Astrocyte (in vitro differentiated cells and primary cell): ENCODE data around the gene XYLT1. TPM values are rescaled to one million over a fixed set of nuclear protein-coding genes. Genes with fewer than 3 reads are reported as not detected.

Experiments
- DNase-seq: peaks from one replicate; pipeline ENCODE4 v3.0.0-alpha.2; 2010; ENCODE audit warnings: low read depth
- FAIRE-seq: peaks from 2 replicates; lab custom pipeline; 2011; peaks lifted over from hg19 to GRCh38; lab: Jason Lieb, UNC
- H2AFZ ChIP-seq: 2 replicates; pipeline ENCODE4 v1.6.0; 2012; ENCODE audit warnings: low read depth, low read length, inconsistent platforms
- H3K27ac ChIP-seq: 2 replicates; pipeline ENCODE4 v1.5.1; 2011; ENCODE audit warnings: low read depth, low read length, inconsistent platforms
- H3K27me3 ChIP-seq: 2 replicates; pipeline ENCODE4 v1.6.0; 2011; ENCODE audit warnings: low read length, inconsistent platforms; ENCODE audit not compliant: insufficient read depth
- H3K36me3 ChIP-seq: 2 replicates; pipeline ENCODE4 v1.5.1; 2011; ENCODE audit warnings: low read length, inconsistent platforms; ENCODE audit not compliant: insufficient read depth
- H3K4me1 ChIP-seq: 2 replicates; pipeline ENCODE4 v1.5.1; 2011; ENCODE audit warnings: low read length, inconsistent platforms; ENCODE audit not compliant: insufficient read depth
- H3K4me2 ChIP-seq: 2 replicates; pipeline ENCODE4 v1.6.0; 2012; ENCODE audit warnings: low read length, inconsistent platforms
- H3K4me3 ChIP-seq: 2 replicates; pipeline ENCODE4 v1.5.1; 2011; ENCODE audit warnings: low read depth, mild to moderate bottlenecking, low read length, inconsistent platforms; ENCODE audit not compliant: insufficient read depth
- H3K79me2 ChIP-seq: 2 replicates; pipeline ENCODE4 v1.6.0; 2012; ENCODE audit warnings: mild to moderate bottlenecking, low read length, inconsistent platforms; ENCODE audit not compliant: insufficient read depth
- H3K9ac ChIP-seq: 2 replicates; pipeline ENCODE4 v1.6.0; 2012; ENCODE audit warnings: mild to moderate bottlenecking, low read length, inconsistent platforms
- H3K9me3 ChIP-seq: 2 replicates; pipeline ENCODE4 v1.5.1; 2012; ENCODE audit warnings: low read depth, mild to moderate bottlenecking, low read length, inconsistent platforms; ENCODE audit not compliant: insufficient read depth
- H4K20me1 ChIP-seq: 2 replicates; pipeline ENCODE4 v1.6.0; 2012; ENCODE audit warnings: low read length, inconsistent platforms; ENCODE audit not compliant: insufficient read depth
- H3K27ac Mint-ChIP-seq: one replicate; pipeline ENCODE4 v1.8.0; 2021; ENCODE audit warnings: mild to moderate bottlenecking, mixed read lengths; ENCODE audit not compliant: unreplicated experiment
- H3K27me3 Mint-ChIP-seq: one replicate; pipeline ENCODE4 v1.8.0; 2021; ENCODE audit warnings: low read depth, mixed read lengths; ENCODE audit not compliant: unreplicated experiment
- H3K36me3 Mint-ChIP-seq: one replicate; pipeline ENCODE4 v1.8.0; 2021; ENCODE audit warnings: low read depth, mixed read lengths; ENCODE audit not compliant: unreplicated experiment
- H3K4me1 Mint-ChIP-seq: one replicate; pipeline ENCODE4 v1.8.0; 2021; ENCODE audit warnings: low read depth, mixed read lengths; ENCODE audit not compliant: unreplicated experiment
- H3K4me3 Mint-ChIP-seq: one replicate; pipeline ENCODE4 v1.8.0; 2021; ENCODE audit warnings: mild to moderate bottlenecking, moderate library complexity, mixed read lengths; ENCODE audit not compliant: unreplicated experiment
- H3K9me3 Mint-ChIP-seq: one replicate; pipeline ENCODE4 v1.8.0; 2021; ENCODE audit warnings: mild to moderate bottlenecking, mixed read lengths; ENCODE audit not compliant: unreplicated experiment
- CTCF ChIP-seq: IDR thresholded peaks from 2 replicates; pipeline ENCODE4 v1.5.1; 2011; ENCODE audit warnings: low read depth, mild to moderate bottlenecking, inconsistent platforms, low read length, moderate library complexity; ENCODE audit not compliant: insufficient read depth
- EZH2 ChIP-seq: IDR thresholded peaks from 2 replicates; pipeline ENCODE4 v1.6.1; 2012; ENCODE audit warnings: mild to moderate bottlenecking, low read length, inconsistent platforms; ENCODE audit not compliant: insufficient read depth
- total RNA-seq: library from RNA; stranded (reverse); gene quantifications from 2 replicates; pipeline ENCODE4 v1.2.1, GENCODE V29; 2021

Gene XYLT1
- total RNA-seq, 1 donor from 2014 or later, result 22.9 TPM

- H3K36me3 Mint-ChIP-seq, result no peaks in the 10 kb centered on the region
- Histone ChIP-seq H2AFZ (no peak overlapping the region), H3K4me1 (peaks cover 4% of the 10 kb centered on the region), H3K27ac (no peak overlapping the region), H3K36me3 (no peaks in the 10 kb centered on the region), H3K4me3 (no peak overlapping the region), H3K9me3 (no peaks in the 10 kb centered on the region), H3K9ac (no peak overlapping the region), H4K20me1 (no peaks in the 10 kb centered on the region), H3K4me2 (no peak overlapping the region), H3K79me2 (no peaks in the 10 kb centered on the region), H3K27me3 (no peaks in the 10 kb centered on the region)
- H3K4me1 Mint-ChIP-seq, result peaks cover 12% of the 10 kb centered on the region
- no peak overlapping the region for H3K27ac Mint-ChIP-seq
- no peaks in the 10 kb centered on the region for H3K27me3 Mint-ChIP-seq
- TF ChIP-seq EZH2 (no peak), CTCF (no peak)
- FAIRE-seq (no peak), DNase-seq (no peak)
- H3K9me3 Mint-ChIP-seq, result no peaks in the 10 kb centered on the region
- no peak overlapping the region for H3K4me3 Mint-ChIP-seq
Measured at GRCh38 chr16:17499223-17499902, 28.6 kb upstream of the XYLT1 start.

GRCh38 chr16:17497648-17498047 is 26.9 kb upstream of the XYLT1 start:
- H3K4me1 ChIP-seq, result peaks cover 4% of the 10 kb centered on the region
- peaks cover 12% of the 10 kb centered on the region for H3K4me1 Mint-ChIP-seq
- peak; percentile 62 for FAIRE-seq
- H3K9ac ChIP-seq, result no peak overlapping the region
- no peaks in the 10 kb centered on the region for H3K27me3 ChIP-seq
- peak overlapping the region; percentile 92 for H3K27ac Mint-ChIP-seq
- H3K9me3 Mint-ChIP-seq, result no peaks in the 10 kb centered on the region
- H3K9me3 ChIP-seq, result no peaks in the 10 kb centered on the region
- no peaks in the 10 kb centered on the region for H3K36me3 ChIP-seq
- no peak overlapping the region for H3K4me3 ChIP-seq
- no peaks in the 10 kb centered on the region for H3K27me3 Mint-ChIP-seq
- TF ChIP-seq EZH2 (no peak), CTCF (no peak)
- H3K36me3 Mint-ChIP-seq, result no peaks in the 10 kb centered on the region
- H3K27ac ChIP-seq, result peak overlapping the region; percentile 42
- H3K4me3 Mint-ChIP-seq, result no peak overlapping the region
- H3K79me2 ChIP-seq, result no peaks in the 10 kb centered on the region
- DNase-seq, result peak; percentile 91
- peak overlapping the region; percentile 37 for H3K4me2 ChIP-seq
- no peak overlapping the region for H2AFZ ChIP-seq
- no peaks in the 10 kb centered on the region for H4K20me1 ChIP-seq

GRCh38 chr16:17496891-17497290 is 26.1 kb upstream of the XYLT1 start:
- Mint-ChIP-seq H3K4me1 (peaks cover 12% of the 10 kb centered on the region), H3K9me3 (no peaks in the 10 kb centered on the region), H3K4me3 (no peak overlapping the region), H3K27ac (peak overlapping the region; percentile 92), H3K27me3 (no peaks in the 10 kb centered on the region), H3K36me3 (no peaks in the 10 kb centered on the region)
- H3K4me1 ChIP-seq, result peaks cover 4% of the 10 kb centered on the region
- no peak overlapping the region for H3K4me3 ChIP-seq
- H3K27me3 ChIP-seq, result no peaks in the 10 kb centered on the region
- FAIRE-seq (no peak), DNase-seq (no peak)
- H3K36me3 ChIP-seq, result no peaks in the 10 kb centered on the region
- TF ChIP-seq EZH2 (no peak), CTCF (no peak)
- no peaks in the 10 kb centered on the region for H4K20me1 ChIP-seq
- H3K9ac ChIP-seq, result no peak overlapping the region
- H2AFZ ChIP-seq, result no peak overlapping the region
- H3K4me2 ChIP-seq, result peak overlapping the region; percentile 37
- H3K9me3 ChIP-seq, result no peaks in the 10 kb centered on the region
- H3K27ac ChIP-seq, result no peak overlapping the region
- H3K79me2 ChIP-seq, result no peaks in the 10 kb centered on the region
